Placental epithelial cell (primary cell): ENCODE results near the gene ANK2. TPM values are rescaled to one million over a fixed set of nuclear protein-coding genes. Genes with fewer than 3 reads are reported as not detected.

ENCODE experiments used
- small RNA-seq: library from RNA; depleted of rRNA; stranded (forward); fragments of <200 nt; gene quantifications from one replicate; pipeline ENCODE3, GENCODE V24; 2012
- total RNA-seq: library from RNA; depleted of rRNA; stranded (reverse); fragments of >200 nt; gene quantifications from 2 replicates; pipeline ENCODE4 v1.2.3, GENCODE V29; 2012

The ANK2 gene
- 0.79 and 1.7 TPM in 2 replicates for total RNA-seq

GRCh38 chr4:113049421-113050370 is at the start of gene ANK2:
ANK2 (plus strand) TSS chr4:113049653; CDS start chr4:113049729, 76 bp downstream.

Small RNA genes within 50 kb of the gene (small RNA-seq; reads per million reads assigned to genes)
- gene MIR8082 (not detected), gene RN7SL184P (not detected), gene RNU1-138P (2.0 reads per million, percentile 78 among the genes with 10 or more reads in this experiment)
